Hematopoietic multipotent progenitor cell (in vitro differentiated cells): ENCODE results near the gene CEACAM18. TPM values are rescaled to one million over a fixed set of nuclear protein-coding genes. Genes with fewer than 3 reads are reported as not detected.
"Not testable (repeated sequence)": the region's sequence is repeated elsewhere in the genome, so short reads cannot be mapped to it uniquely, and the experiment has no call there.

Experiments
- DNase-seq, 3 donors: peaks; one replicate each; pipeline ENCODE4 v3.0.0-alpha.2; 2011 to 2015; ENCODE audit warnings: low read depth in 2 of 3, low spot score in 2 of 3
- total RNA-seq: library from RNA; depleted of rRNA; stranded (reverse); fragments of >200 nt; gene quantifications from one replicate; pipeline ENCODE4 v1.2.3, GENCODE V29; 2012

Gene CEACAM18
- not detected for total RNA-seq

- no peak for DNase-seq
Observed at GRCh38 chr19:51478381-51479234, at the start of gene CEACAM18. Gene CEACAM18 (plus strand): TSS chr19:51478539.

GRCh38 chr19:51430221-51430620 lies 48.1 kb upstream of the CEACAM18 start:
- no peak for DNase-seq

GRCh38 chr19:51431124-51431523 lies 47.2 kb upstream of the CEACAM18 start:
- no peak for DNase-seq

GRCh38 chr19:51433043-51433442 lies 45.3 kb upstream of the CEACAM18 start:
- DNase-seq = no peak

- DNase-seq = no peak
Observed at GRCh38 chr19:51434456-51434855, 43.9 kb upstream of the CEACAM18 start.

GRCh38 chr19:51439021-51439465 lies 39.3 kb upstream of the CEACAM18 start:
- peak in 2 of 3 donors; percentile 53 to 75 for DNase-seq

- no peak for DNase-seq
Observed at GRCh38 chr19:51440052-51440451, 38.3 kb upstream of the CEACAM18 start.

GRCh38 chr19:51440846-51441409 lies 37.4 kb upstream of the CEACAM18 start:
- peak in 2 of 3 donors; percentile 40 to 47 for DNase-seq

GRCh38 chr19:51441410-51442390 lies 36.6 kb upstream of the CEACAM18 start:
- peak; percentile 44 to 76 (median 44) for DNase-seq

- not testable (repeated sequence) for DNase-seq
Observed at GRCh38 chr19:51447510-51447909, 30.8 kb upstream of the CEACAM18 start.

GRCh38 chr19:51448011-51448410 lies 30.3 kb upstream of the CEACAM18 start:
- no peak for DNase-seq

GRCh38 chr19:51448411-51449016 lies 29.8 kb upstream of the CEACAM18 start:
- DNase-seq = peak in 1 of 3 donors; percentile 43

- DNase-seq = no peak
Observed at GRCh38 chr19:51450730-51451307, 27.5 kb upstream of the CEACAM18 start.

- DNase-seq = no peak
Observed at GRCh38 chr19:51456541-51457290, 21.6 kb upstream of the CEACAM18 start.

GRCh38 chr19:51457351-51458013 lies 20.9 kb upstream of the CEACAM18 start:
- DNase-seq = no peak

GRCh38 chr19:51458051-51458645 lies 20.2 kb upstream of the CEACAM18 start, which contains the start of gene SIGLEC8:
Gene SIGLEC8 (minus strand): TSS chr19:51458454. CDS start chr19:51458387, 67 bp downstream.
- no peak for DNase-seq

GRCh38 chr19:51458899-51459505 lies 19.3 kb upstream of the CEACAM18 start:
- peak in 1 of 3 donors; percentile 43 for DNase-seq
